Liver (tissue), 9 donors: ENCODE data around the gene FAM184A. TPM values are rescaled to one million over a fixed set of nuclear protein-coding genes. Genes with fewer than 3 reads are reported as not detected.
A peak's percentile ranks its signal among the peaks of the same experiment; 100 is the strongest.

Experiments
- DNase-seq: peaks from one replicate; pipeline ENCODE4 v3.0.0-alpha.2; 2017; ENCODE audit warnings: low spot score
- H3K27ac ChIP-seq, 2 donors: one replicate each; pipeline ENCODE4 v1.7.0; 2013; ENCODE audit warnings: inconsistent platforms in 2 of 2, low read length in 2 of 2, control low read depth in 1 of 2, low read depth in 1 of 2, mild to moderate bottlenecking in 1 of 2
- H3K27me3 ChIP-seq, 4 donors: one replicate each; pipeline versions ENCODE4 v1.6.1 to v1.7.0; 2013; ENCODE audit warnings: low read length in 3 of 4, inconsistent platforms in 1 of 4, mild to moderate bottlenecking in 1 of 4, moderate library complexity in 1 of 4; ENCODE audit not compliant: control insufficient read depth in 4 of 4, insufficient read depth in 4 of 4
- H3K36me3 ChIP-seq, 4 donors: one replicate each; pipeline versions ENCODE4 v1.6.1 to v1.7.0; 2013; ENCODE audit warnings: low read length in 3 of 4, mild to moderate bottlenecking in 3 of 4, low read depth in 1 of 4, moderate library complexity in 1 of 4; ENCODE audit not compliant: control insufficient read depth in 4 of 4, insufficient read depth in 3 of 4
- H3K4me1 ChIP-seq, 4 donors: one replicate each; pipeline versions ENCODE4 v1.6.1 to v1.7.0; 2013; ENCODE audit warnings: low read length in 3 of 4, mild to moderate bottlenecking in 3 of 4, moderate library complexity in 1 of 4; ENCODE audit not compliant: control insufficient read depth in 4 of 4, insufficient read depth in 4 of 4
- H3K4me3 ChIP-seq, 3 donors: one replicate each; pipeline versions ENCODE4 v1.6.1 to v1.7.0; 2013; ENCODE audit warnings: low read length in 3 of 3, control low read depth in 1 of 3, low read depth in 1 of 3, mild to moderate bottlenecking in 1 of 3
- H3K9ac ChIP-seq, 2 donors: one replicate each; pipeline ENCODE4 v1.7.0; 2013; ENCODE audit warnings: low read length in 2 of 2, mild to moderate bottlenecking in 2 of 2, moderate library complexity in 2 of 2, control low read depth in 1 of 2, low read depth in 1 of 2
- H3K9me3 ChIP-seq, 4 donors: one replicate each; pipeline versions ENCODE4 v1.6.1 to v1.7.0; 2013; ENCODE audit warnings: low read length in 3 of 4; ENCODE audit not compliant: control insufficient read depth in 4 of 4
- FOXA1 ChIP-seq: IDR thresholded peaks from 2 replicates; pipeline ENCODE4 v1.6.1; 2016; ENCODE audit warnings: antibody characterized with exemption
- GABPA ChIP-seq, 2 donors: IDR thresholded peaks in 1 of 2; conservative IDR thresholded peaks in 1 of 2; 2 replicates each; pipeline ENCODE4 v1.6.1; 2016; ENCODE audit warnings: antibody characterized with exemption in 2 of 2, mild to moderate bottlenecking in 1 of 2, moderate library complexity in 1 of 2
- HNF4A ChIP-seq, 2 donors: conservative IDR thresholded peaks; 2 replicates each; pipeline ENCODE4 v1.6.1; 2016; ENCODE audit warnings: antibody characterized with exemption in 2 of 2, mild to moderate bottlenecking in 2 of 2
- HNF4G ChIP-seq: IDR thresholded peaks from 2 replicates; pipeline ENCODE4 v1.6.1; 2016; ENCODE audit warnings: antibody characterized with exemption
- JUND ChIP-seq, 2 donors: IDR thresholded peaks; 2 replicates each; pipeline ENCODE4 v1.6.1; 2016; ENCODE audit warnings: antibody characterized with exemption in 2 of 2
- RAD21 ChIP-seq, 2 donors: IDR thresholded peaks; 2 replicates each; pipeline ENCODE4 v1.6.1; 2016; ENCODE audit warnings: antibody characterized with exemption in 2 of 2, mild to moderate bottlenecking in 2 of 2
- RXRA ChIP-seq, 2 donors: IDR thresholded peaks; 2 replicates each; pipeline ENCODE4 v1.6.1; 2017 to 2018; ENCODE audit warnings: antibody characterized with exemption in 2 of 2, mild to moderate bottlenecking in 1 of 2
- SP1 ChIP-seq: IDR thresholded peaks from 2 replicates; pipeline ENCODE4 v1.6.1; 2018; ENCODE audit warnings: antibody characterized with exemption, mild to moderate bottlenecking
- TAF1 ChIP-seq: conservative IDR thresholded peaks from 2 replicates; pipeline ENCODE4 v1.6.1; 2016; ENCODE audit warnings: antibody characterized with exemption, mild to moderate bottlenecking
- YY1 ChIP-seq: IDR thresholded peaks from 2 replicates; pipeline ENCODE4 v1.6.1; 2016; ENCODE audit warnings: antibody characterized with exemption, mild to moderate bottlenecking
- WGBS: extraction: QIAGEN DNeasy Blood & Tissue Kit; methylation state at CpG from one replicate; pipeline ENCODE4 v1.1.7; 2013; 5-methylcytosine and 5-hydroxymethylcytosine counted together
- polyA plus RNA-seq, 2 donors: library from polyadenylated mRNA; stranded (reverse) in 1 of 2; unstranded in 1 of 2; fragments of 200-250 nt in 1 of 2; fragments of >200 nt in 1 of 2; fragmentation: Nextera tagmentation in 1 of 2; extraction: Ambion mirVana in 1 of 2; gene quantifications; one replicate each; pipeline versions ENCODE4 v1.2.1 to v1.2.3, GENCODE V29; 2013 to 2015
- total RNA-seq, 2 donors: library from RNA; depleted of rRNA; stranded (reverse); fragments of >200 nt; gene quantifications; one replicate each; pipeline ENCODE4 v1.2.3, GENCODE V29; 2014
- TF ChIP-seq, protein P1 (sequence below): IDR thresholded peaks from 2 replicates; pipeline ENCODE4 v1.6.1; 2016; ENCODE audit warnings: antibody characterized with exemption
- TF ChIP-seq, protein P2 (sequence below): IDR thresholded peaks from 2 replicates; pipeline ENCODE4 v1.6.1; 2016; ENCODE audit warnings: antibody characterized with exemption, mild to moderate bottlenecking
- TF ChIP-seq, protein P3 (sequence below): IDR thresholded peaks from 2 replicates; pipeline ENCODE4 v1.6.1; 2016; ENCODE audit warnings: antibody characterized with exemption
- TF ChIP-seq, protein P4 (sequence below): IDR thresholded peaks from 2 replicates; pipeline ENCODE4 v1.6.1; 2016; ENCODE audit warnings: antibody characterized with exemption
- donor health status: healthy.
- donor health status: healthy.
- donor health status: healthy.
- donor health status: healthy.
- donor health status: healthy.

FAM184A gene
- total and polyA plus RNA-seq, 4 donors: 1.0 to 7.4 (median 4.0) TPM

DNA sequence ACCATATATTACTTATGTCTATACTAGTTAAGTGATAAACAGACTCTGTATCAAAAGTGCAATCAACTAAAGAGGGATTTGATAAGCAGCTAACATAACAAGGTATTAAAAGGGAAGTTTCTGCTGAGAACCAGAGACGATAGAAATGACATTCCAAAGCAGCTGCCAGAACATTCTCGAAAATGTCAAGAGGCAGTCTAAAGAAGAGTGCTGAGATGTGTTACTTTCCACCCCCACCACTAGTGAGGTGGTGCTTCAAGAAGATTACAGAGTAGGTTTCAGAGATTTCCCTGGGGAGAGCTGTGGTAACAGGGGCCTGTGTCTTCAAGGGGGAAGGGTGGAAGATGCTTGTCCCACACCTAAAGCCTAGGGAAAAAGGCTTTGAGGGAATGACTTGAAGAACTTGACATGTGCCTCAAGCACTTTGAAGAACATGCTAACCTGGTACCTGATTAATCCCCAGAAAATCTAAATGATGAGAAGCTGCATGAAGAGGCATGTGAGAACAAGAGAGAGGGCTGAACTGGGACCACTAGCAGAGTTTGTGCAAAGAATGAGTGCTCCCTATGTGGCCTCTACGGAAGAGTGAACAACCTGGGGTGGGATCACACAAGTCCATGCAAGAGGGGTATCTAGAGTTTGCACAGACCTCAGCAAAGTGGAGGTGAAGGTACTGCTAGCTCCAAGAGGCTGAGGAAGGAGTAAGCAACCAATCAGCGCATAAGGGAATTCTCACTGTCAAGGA, 5.0 kb downstream of the FAM184A start:
- no peaks in the 10 kb centered on the region for H3K9me3 ChIP-seq

DNA sequence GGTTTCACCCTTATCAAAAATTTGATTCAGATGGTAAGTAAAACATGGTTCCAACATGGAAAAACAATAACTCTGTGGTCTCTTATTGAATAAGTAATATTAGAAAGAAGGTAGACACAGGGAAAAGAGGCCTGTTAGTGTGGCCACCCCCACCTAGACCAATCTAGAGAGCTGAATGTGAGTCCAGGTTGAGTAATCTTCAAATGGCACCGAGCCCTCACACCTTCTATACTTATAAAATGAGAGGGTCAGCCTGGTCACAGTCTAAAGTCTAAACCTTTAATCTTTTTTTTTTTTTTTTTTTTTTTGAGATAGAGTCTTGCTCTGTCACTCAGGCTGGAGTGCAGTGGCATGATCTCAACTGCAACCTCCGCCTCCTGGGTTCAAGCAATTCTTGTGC, 6.9 kb downstream of the FAM184A start:
- TF ChIP-seq, protein P1, sequence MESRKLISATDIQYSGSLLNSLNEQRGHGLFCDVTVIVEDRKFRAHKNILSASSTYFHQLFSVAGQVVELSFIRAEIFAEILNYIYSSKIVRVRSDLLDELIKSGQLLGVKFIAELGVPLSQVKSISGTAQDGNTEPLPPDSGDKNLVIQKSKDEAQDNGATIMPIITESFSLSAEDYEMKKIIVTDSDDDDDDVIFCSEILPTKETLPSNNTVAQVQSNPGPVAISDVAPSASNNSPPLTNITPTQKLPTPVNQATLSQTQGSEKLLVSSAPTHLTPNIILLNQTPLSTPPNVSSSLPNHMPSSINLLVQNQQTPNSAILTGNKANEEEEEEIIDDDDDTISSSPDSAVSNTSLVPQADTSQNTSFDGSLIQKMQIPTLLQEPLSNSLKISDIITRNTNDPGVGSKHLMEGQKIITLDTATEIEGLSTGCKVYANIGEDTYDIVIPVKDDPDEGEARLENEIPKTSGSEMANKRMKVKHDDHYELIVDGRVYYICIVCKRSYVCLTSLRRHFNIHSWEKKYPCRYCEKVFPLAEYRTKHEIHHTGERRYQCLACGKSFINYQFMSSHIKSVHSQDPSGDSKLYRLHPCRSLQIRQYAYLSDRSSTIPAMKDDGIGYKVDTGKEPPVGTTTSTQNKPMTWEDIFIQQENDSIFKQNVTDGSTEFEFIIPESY: peak; percentile 62
- TF ChIP-seq JUND (IDR thresholded peaks at IDR 0.05) (peak in 1 of 2 donors; percentile 54), YY1 (peak; percentile 52), FOXA1 (no peak), HNF4G (peak; percentile 70), GABPA (IDR thresholded peaks at IDR 0.05 in 1 of 2, conservative IDR thresholded peaks at IDR 0.05 in 1 of 2) (no peak), RXRA (IDR thresholded peaks at IDR 0.05) (peak; percentile 64 to 65), HNF4A (conservative IDR thresholded peaks at IDR 0.05) (peak; percentile 92 to 93), SP1 (peak; percentile 80), TAF1 (no peak)
- TF ChIP-seq, protein P2, sequence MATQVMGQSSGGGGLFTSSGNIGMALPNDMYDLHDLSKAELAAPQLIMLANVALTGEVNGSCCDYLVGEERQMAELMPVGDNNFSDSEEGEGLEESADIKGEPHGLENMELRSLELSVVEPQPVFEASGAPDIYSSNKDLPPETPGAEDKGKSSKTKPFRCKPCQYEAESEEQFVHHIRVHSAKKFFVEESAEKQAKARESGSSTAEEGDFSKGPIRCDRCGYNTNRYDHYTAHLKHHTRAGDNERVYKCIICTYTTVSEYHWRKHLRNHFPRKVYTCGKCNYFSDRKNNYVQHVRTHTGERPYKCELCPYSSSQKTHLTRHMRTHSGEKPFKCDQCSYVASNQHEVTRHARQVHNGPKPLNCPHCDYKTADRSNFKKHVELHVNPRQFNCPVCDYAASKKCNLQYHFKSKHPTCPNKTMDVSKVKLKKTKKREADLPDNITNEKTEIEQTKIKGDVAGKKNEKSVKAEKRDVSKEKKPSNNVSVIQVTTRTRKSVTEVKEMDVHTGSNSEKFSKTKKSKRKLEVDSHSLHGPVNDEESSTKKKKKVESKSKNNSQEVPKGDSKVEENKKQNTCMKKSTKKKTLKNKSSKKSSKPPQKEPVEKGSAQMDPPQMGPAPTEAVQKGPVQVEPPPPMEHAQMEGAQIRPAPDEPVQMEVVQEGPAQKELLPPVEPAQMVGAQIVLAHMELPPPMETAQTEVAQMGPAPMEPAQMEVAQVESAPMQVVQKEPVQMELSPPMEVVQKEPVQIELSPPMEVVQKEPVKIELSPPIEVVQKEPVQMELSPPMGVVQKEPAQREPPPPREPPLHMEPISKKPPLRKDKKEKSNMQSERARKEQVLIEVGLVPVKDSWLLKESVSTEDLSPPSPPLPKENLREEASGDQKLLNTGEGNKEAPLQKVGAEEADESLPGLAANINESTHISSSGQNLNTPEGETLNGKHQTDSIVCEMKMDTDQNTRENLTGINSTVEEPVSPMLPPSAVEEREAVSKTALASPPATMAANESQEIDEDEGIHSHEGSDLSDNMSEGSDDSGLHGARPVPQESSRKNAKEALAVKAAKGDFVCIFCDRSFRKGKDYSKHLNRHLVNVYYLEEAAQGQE: peak; percentile 51
- TF ChIP-seq, protein P3, sequence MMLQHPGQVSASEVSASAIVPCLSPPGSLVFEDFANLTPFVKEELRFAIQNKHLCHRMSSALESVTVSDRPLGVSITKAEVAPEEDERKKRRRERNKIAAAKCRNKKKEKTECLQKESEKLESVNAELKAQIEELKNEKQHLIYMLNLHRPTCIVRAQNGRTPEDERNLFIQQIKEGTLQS: no peak
- DNase-seq: no peak
- H3K9ac ChIP-seq: no peak overlapping the region
- H3K9me3 ChIP-seq: no peaks in the 10 kb centered on the region
- no peaks in the 10 kb centered on the region for H3K4me1 ChIP-seq
- 42% methylated on average over 2 of the region's 2 CpGs for WGBS
- H3K36me3 ChIP-seq: no peaks in the 10 kb centered on the region
- H3K27me3 ChIP-seq: no peaks in the 10 kb centered on the region
- no peak overlapping the region for H3K4me3 ChIP-seq
- H3K27ac ChIP-seq: no peak overlapping the region

More for the DNA sequence above, 5.0 kb downstream of the FAM184A start:
- Histone ChIP-seq H3K9ac (no peak overlapping the region), H3K4me3 (no peak overlapping the region), H3K4me1 (peaks cover 0 to 10% (median 0%) of the 10 kb centered on the region in 4 donors), H3K27ac (no peak overlapping the region), H3K36me3 (no peaks in the 10 kb centered on the region), H3K27me3 (no peaks in the 10 kb centered on the region)
- DNase-seq: no peak
- TF ChIP-seq HNF4G: no peak
- TF ChIP-seq, protein P4, sequence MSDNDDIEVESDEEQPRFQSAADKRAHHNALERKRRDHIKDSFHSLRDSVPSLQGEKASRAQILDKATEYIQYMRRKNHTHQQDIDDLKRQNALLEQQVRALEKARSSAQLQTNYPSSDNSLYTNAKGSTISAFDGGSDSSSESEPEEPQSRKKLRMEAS: no peak
- TF ChIP-seq, protein P3: no peak
- no peak for TF ChIP-seq RXRA (IDR thresholded peaks at IDR 0.05)
- no peak for TF ChIP-seq RAD21 (IDR thresholded peaks at IDR 0.05)
- TF ChIP-seq JUND (IDR thresholded peaks at IDR 0.05): no peak
- no peak for TF ChIP-seq TAF1
- WGBS: 89% methylated on average over 4 of the region's 4 CpGs
